Activated CD4-positive, alpha-beta T cell treated with anti-CD3 and anti-CD28 coated beads, Interleukin-2, amount 50 U/mL, for 16 hours (primary cell): Measurements from ENCODE around the gene TP53BP1.

Source experiments
- DNase-seq: peaks from one replicate; pipeline ENCODE4 v3.0.0-alpha.2; 2020

TP53BP1 gene

DNA sequence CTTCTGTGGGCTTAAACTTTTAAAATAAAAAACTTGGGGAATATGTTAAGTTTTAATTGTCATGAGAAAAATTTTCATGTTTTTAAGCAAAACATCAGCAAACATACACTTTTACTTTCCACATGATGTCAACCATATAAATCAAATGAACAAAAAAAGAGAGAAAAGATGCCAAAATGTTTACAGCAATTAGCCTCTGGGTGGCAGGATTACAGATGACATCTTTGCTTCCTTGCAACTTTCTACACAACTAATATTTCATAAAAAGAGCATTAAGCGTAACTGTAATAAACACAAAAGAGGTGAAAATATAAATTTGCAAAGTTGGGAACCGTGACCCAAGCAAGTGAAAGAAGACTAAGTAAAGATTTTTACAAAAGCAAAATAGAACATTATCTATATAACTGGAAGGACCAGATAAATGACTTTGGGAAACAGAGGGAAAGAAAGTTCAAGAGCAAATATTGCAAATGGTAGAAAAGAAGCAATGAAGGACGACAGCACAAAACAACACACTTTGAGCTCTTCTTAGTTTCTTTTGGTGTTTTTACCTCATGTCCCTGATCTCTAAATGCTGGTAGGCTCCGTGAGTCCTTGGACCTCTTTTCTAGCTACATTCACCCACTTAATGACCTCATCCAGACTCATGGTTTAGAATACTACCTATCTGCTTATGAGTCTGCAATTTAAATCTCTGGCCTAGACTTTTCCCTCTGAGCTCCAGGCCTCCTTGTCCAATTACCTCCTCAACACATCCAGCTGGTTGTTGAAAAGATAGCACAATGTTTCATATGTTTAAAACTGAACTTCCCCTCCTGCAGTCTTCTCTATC, 9.4 kb downstream of the TP53BP1 start:
- DNase-seq = no peak

DNA sequence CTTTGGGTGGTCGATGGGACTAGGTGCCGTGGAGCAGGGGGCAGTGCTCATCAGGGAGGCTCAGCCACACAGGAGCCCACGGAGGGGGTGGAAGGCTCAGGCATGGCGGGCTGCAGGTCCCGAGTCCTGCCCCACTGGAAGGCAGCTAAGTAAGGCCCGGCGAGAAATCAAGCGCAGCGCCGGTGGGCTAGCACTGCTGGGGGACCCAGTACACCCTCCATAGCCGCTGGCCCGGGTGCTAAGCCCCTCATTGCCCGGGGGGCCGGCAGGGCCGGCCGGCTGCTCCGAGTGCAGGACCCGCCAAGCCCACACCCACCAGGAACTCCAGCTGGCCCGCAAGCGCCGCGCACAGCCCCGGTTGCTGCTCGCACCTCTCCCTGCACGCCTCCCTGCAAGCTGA, 19.1 kb downstream of the TP53BP1 start:
- DNase-seq = no peak

GRCh38 chr15:43471975-43472374, 21.0 kb downstream of the TP53BP1 start:
- DNase-seq = no peak

DNA sequence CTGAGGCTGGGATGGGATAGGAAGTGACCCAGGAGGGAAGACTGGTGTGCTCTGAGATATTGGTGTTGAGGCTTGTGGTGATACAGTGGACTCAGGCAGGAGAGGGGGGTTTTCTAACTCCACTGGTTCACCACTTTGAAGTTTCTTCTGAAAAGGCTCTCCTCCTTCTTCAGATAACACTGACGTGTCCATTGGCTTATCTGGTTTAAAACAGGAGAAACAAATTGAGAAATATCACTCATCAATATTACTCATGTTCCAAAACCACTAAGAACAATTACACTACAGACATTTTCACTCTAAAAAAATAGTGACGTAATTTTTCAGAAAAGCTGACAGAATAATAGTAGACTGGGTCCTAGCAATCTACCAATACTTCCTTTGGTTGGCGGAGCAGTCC, 23.1 kb downstream of the TP53BP1 start:
- peak; percentile 61 for DNase-seq

- no peak for DNase-seq
Measured at GRCh38 chr15:43465100-43465499, 27.9 kb downstream of the TP53BP1 start.

GRCh38 chr15:43463998-43464397, 29.0 kb downstream of the TP53BP1 start:
- no peak for DNase-seq

DNA sequence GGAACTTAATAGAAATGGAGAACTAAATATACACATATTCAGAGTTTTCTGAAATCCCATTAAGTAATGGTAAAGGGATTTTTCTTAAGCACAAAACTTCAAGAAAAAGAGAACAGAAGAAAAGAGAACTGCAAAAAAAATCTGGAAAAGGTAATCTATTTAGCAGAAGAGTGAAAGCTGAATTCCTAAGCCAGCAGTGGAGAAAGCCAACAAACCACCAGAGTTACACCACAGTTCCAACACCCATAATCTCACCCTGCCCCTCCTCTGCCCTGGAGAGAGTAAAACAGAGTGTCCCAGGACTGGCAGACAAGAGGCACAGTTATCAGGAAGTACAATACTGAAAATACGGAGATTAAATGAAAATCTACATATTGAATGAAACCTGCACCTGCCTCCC, 29.4 kb downstream of the TP53BP1 start:
- DNase-seq = no peak

GRCh38 chr15:43449981-43450380, 43.0 kb downstream of the TP53BP1 start:
- no peak for DNase-seq

DNA sequence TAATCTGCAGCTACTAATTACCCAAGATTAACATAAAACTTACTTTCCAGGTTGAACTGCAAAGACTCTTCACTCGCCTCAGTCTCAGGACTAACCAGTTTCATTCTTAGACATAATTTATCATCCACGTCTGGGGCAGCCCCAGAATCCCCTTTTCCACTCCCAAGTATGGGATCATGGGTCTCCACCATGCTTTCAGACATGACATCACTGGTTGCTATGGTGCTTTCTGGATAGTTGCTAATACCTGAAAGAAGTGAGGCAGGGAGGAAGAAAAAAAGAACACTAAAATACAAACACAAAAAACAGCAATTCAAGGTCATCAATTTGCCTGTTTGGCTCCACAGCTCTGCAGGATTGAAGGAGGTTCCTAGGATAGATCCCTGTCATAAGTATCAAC, 46.6 kb downstream of the TP53BP1 start:
- no peak for DNase-seq

- DNase-seq = peak; percentile 73
Measured at GRCh38 chr15:43441316-43441715, 51.6 kb downstream of the TP53BP1 start.

DNA sequence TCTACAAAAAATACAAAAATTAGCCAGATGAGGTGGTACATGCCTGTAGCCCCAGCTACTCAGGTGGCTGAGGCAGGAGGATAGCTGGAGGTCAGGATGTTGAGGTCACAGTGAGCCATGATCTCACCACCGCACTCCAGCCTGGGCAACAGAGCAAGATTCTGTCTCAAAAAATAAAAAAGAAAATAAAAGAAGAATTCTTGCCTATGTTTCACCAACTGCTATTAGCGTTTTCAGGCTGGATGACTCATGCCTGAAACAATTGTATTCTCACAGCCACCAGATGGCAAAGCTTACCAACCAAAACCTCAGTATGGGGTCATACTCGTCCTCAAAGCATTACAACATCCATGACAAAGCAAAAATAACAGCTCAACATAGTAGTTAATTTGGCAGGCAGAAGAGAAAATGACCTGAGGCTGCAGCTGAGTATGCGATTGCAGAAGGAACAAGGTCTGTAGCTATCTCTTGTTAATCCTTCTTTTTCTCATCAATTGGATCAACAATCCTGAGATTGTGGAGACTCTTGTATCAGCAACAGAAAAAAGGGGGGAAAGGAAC, 52.2 kb downstream of the TP53BP1 start:
- peak; percentile 87 for DNase-seq

- DNase-seq = no peak
Measured at GRCh38 chr15:43439268-43439667, 53.7 kb downstream of the TP53BP1 start.

- no peak for DNase-seq
Measured at GRCh38 chr15:43436395-43436794, 56.6 kb downstream of the TP53BP1 start.

GRCh38 chr15:43434446-43434845, 58.5 kb downstream of the TP53BP1 start:
- DNase-seq = no peak

DNA sequence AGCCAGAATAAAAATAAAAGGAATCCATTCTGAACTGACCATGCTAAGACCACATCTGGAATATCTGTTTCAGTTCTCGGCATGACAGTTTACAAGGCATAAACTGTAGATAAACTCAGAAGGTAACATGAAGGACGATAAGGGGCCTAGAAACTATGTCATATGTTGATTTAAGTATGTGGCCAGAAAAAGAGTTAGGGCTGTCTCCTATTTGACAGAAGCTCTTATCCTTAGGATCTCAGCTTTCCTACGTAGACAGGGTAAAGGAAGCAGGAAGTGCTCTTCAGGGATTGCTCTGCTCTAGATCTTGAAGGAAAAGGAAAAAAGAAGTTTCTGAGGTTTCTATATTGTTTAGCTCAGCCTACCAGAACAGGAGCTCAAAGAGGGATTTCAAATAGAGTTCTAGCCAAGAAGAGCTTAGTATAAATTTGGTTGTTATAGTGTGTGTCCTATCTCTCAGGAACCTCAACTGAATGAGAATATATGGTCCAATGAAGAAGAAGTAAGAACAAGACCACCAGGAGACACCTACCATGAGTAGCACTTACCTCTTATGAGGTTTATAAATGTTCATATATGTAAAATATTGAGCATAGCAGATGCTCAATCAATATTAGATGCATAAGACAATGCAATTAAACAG, 59.2 kb downstream of the TP53BP1 start:
- no peak for DNase-seq

DNA sequence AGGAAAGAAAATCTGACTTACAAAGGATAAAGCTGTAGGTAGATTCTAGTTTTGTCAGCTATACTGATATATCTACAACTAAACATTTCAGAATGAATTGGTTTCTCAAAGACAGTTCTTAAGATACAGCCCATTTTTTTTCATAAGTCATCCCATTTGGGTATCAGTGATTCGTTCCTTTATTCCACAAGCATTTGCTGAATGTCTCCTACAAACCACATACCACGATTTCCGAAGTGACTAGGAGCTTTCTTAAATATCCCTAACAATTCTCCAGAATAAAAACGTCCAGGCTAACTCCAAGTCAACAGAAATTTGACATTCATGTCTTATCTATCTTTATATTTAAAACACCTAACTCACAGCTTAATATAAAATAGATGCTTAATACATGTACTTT, 59.8 kb downstream of the TP53BP1 start:
- DNase-seq = no peak

DNA sequence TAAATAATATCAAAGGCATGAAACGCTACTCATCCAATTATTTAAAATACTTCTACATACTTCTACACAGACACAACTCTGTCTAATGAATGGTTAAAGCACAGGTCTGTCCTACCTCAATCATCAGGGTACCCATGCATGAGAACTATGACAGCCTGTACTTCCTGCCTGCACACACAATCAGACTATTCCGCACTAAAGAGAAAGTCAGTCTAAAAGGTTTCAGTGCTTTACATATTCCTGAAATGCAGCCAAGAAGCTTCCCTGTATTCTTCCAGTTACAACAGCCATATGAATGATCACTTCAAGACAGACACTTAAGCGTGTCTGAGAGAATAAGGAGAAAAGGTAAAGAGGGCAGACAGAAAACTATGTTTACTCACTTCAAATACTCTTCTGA, 63.3 kb downstream of the TP53BP1 start:
- DNase-seq = no peak

DNA sequence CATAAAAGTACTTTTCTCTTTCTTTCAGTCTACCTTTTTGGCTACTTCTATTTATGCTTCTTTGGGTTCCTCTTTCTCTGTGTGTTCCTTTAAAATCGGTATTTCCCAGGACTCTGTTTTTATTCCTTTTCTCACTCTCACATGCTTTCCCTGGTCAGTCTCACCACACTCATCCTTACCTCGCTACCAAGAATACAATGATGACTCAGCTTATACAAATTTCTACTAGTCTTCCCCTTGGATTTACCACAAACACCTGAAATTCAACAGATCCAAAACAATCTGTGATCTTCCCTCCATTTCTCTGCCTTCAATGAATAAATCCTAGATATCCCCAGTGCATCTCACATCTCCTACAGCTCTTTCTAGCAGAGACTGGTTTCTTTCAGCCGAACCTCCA, 69.2 kb downstream of the TP53BP1 start:
- no peak for DNase-seq

DNA sequence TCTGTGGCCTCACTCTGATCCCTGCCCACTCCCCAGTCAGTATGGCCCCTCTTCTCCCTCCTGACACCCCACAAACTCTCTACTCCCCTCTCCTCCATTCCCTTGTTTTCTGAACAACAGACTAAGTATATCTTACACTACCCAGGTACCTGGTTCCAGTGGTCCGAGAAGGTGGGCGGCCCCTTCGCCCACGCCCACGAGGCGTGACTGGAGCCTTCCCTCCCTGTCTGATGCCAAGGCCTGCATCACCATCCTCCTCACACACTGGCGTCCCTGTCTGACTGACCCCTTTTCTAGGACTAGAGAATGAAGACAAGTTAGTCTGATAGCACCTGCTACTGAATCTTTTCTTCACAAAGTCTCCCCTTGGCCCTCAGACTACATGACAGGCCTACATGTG, 72.1 kb downstream of the TP53BP1 start:
- DNase-seq = no peak

- no peak for DNase-seq
Measured at GRCh38 chr15:43420435-43420834, 72.5 kb downstream of the TP53BP1 start.

GRCh38 chr15:43414196-43414595, 78.8 kb downstream of the TP53BP1 start:
- no peak for DNase-seq

DNA sequence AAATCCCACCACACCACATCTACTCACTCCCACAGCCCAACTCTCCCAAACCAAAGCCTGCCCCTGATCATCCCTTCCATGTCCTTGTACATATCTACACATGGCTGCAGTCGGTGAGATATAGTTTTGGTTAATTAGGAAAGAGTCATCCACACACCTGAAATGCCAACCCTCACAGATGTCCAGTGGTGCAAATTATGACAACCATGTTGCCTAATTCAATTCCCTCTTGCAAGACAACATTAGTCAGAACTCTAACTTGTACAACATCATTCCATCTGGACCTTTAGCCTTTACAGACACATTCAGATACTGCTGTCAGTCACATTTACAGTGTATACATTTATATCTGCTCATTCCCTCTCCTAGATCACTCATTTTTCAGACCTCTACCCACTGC, 80.9 kb downstream of the TP53BP1 start:
- no peak for DNase-seq

DNA sequence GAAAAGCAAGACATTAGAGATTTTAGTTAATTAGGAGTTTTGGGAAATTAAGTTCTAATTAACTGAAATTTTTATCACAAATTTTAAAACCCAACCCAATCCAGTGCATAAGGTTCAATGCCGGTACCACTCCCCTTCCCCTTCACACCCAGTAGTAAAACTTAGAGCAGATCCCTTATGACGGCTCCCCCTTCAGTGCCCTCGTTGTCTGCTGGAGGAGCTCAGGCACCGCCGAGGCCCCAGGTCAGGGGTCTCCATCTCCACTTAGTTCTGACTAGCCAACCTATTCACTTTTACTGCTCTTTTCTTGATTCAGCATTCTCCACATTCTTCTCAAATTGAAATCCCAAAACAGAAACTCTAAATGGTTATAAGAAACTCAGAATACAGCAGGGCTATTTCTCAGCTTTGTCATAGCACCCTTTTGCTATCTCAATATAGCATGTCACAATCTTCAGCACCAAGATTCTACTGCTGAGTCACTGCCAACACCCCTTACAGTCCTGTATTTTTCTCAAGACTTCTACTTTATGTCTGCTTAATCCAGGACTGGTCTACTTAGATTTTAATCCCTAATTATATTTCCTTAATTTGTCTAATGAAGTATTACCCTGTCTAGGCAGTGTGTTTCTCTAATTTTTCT, 82.3 kb downstream of the TP53BP1 start:
- no peak for DNase-seq

DNA sequence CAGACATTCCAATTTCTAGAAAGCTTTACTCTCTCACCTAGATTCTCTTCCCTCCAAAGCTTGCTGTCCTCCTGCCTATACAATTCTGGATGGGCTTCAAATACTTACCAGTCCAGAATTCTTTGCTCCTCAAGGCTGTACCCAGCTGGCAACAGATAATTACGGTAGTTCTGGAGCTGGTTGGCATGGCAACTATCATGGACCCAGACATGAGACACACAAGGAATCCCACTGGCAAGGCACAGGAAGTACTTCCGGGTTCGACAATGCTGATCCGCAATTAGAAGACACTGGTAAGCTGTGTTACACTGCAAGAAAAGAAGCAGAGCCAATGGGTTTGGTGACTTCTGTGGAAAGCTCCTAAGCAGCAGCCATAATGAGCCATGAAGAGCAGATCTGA, 84.2 kb downstream of the TP53BP1 start:
- no peak for DNase-seq
